Activated CD4-positive, alpha-beta T cell treated with anti-CD3 and anti-CD28 coated beads for 1 hour (primary cell): ENCODE results near the gene KRT75.
"Not testable (repeated sequence)": the region's sequence is repeated elsewhere in the genome, so short reads cannot be mapped to it uniquely, and the experiment has no call there.

Source experiments
- DNase-seq: peaks from one replicate; pipeline ENCODE4 v3.0.0-alpha.2; 2020

KRT75 gene

DNA sequence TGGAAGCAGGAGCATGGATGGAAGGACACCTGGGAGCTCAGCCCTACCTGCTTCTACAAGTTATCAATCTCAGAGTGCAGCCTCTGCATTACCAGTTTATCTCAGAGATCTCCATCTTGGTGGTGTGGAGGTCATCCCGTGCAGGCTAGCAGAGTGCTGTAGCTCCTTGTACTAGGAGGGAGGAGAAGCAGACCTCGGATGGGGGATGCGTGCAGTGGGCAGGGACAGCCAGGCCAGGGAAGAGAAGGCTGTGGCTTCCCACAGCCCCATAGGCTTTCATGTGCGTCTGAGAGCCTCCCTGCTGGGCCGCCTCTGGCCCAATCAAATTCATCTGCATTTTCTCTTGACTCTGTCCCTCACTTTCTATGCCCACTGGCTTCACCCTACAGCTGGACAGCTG is 19.2 kb downstream of the KRT75 start:
- no peak for DNase-seq

DNA sequence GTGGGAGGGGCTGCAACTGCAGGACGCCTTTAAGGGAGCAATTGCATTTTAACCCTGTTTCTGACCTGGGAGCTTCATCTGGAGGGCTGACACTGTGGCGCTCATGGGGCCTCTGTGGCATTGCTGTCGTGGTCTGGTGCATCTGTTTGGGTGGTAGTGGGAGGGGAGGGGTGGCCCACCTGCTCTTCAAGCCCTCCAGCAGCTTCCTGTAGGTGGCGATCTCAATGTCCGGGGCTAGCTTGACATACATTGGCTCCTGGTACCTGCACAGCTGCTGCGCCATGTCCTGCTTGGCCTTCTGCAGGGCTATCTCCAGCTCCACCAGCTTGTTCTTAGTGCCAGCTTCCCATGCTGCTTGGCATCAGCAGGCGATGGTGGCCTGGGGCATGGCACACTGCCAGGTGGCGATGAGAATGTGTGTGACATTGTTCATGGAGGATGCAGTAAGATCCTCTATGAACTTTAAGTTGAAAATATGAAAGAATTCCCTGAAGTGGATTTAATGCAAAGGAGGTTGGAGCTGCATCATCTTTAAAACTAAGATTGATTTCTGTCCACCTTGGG is 20.3 kb downstream of the KRT75 start:
- no peak for DNase-seq

- DNase-seq = no peak
These were observed 21.0 kb downstream of the KRT75 start for GRCh38 chr12:52413202-52413601.

- DNase-seq = no peak
These were observed 22.4 kb downstream of the KRT75 start for GRCh38 chr12:52411815-52412214.

DNA sequence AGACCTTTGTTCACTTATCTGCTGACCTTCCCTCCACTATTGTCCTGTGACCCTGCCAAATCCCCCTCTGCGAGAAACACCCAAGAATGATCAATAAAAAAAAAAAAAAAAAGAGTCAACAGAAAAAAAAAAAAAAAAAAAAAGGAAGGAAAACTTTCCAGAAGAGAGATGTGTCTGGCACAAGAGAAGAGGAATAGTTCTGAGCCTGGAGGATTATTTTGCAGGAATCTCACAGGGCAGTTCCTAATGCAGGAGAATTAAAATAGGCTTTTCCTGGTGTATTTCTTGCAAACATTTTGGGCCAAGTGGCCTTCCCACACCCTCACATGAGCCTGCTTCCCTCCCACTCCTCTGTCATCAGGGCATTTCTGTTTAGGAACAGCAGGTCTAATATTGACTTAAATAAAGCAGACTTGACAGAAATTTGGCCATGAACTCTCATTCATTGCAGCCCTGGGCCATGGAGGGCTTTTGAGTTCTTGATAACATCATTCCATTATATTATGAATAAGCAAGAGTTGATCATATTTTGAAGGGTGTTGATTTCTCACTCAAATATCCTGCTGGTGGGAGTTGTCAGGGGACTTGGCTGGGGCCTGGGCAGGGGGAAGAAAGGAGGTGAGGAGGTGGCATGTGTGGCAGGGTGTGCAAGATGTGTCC is 23.5 kb downstream of the KRT75 start:
- not testable (repeated sequence) for DNase-seq

DNA sequence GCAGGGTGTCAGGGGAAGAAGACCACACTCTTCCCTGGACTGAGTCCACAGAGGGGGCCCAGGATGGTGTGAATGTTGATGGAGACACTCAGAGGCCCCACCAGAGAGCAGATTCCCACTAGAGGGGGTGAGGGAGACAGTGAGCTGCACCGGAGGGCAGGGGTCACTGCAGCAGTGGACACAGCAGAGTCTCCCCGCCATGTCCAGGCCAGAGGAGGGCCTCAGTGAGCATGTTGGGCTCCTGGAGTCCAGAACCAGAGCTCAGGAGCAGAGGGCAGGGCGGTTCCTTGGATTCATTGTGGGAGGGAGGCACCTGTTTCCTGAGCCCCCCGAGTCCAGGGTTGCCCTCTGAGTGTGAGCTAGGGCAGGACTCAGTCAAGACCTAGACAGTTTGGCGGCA is 26.3 kb downstream of the KRT75 start:
- no peak for DNase-seq

DNA sequence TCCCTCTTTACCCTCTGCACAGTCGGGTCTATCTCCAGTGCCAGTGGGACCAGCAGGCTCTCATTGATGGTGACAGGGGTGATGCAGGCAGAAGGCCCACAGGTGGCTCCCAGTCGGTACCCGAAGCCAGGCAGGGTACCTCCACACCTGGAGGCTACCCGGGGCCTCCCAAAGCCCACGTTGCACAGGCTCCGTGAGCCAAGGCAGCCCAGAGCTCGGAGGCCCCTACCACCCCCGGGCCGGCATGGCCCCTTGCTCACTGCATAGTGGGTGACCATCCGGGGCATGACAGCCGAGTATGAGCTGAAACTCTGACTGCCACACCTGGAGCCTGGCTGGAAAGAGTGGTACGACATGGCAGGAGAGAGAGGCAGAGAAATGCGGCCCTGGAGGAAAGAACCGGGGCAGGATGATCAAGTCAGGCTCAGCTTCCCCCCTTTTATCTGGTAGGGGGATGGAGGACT is 28.2 kb downstream of the KRT75 start, which contains the start of gene KRT82:
Gene KRT82, minus strand, starts transcription at position 414 of the 464 bp plus-strand sequence. Its CDS starts 58 bp downstream, at position 356.
- DNase-seq = no peak

GRCh38 chr12:52404951-52405350 is 29.2 kb downstream of the KRT75 start:
- no peak for DNase-seq

DNA sequence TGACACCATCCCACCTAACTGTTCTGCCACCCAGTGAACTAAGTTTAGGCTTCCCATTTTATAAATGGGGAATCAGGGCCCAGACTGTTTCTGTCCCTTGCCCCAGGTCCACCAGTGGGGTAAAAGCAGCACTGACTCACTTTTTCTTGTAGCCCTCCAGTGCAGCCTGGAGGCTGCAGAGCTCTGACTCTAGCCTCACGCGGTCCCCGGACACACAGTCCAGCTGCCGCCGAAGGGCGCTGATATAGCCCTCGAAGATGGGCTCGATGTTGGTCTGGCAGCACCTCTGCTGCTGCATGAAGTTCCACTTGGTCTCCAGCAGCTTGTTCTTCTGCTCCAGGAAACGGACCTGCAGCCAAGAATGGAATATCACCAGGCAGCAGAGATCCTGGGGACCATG is 30.6 kb downstream of the KRT75 start:
- DNase-seq = no peak

- DNase-seq = no peak
These were observed 31.2 kb downstream of the KRT75 start for GRCh38 chr12:52402873-52403540.

DNA sequence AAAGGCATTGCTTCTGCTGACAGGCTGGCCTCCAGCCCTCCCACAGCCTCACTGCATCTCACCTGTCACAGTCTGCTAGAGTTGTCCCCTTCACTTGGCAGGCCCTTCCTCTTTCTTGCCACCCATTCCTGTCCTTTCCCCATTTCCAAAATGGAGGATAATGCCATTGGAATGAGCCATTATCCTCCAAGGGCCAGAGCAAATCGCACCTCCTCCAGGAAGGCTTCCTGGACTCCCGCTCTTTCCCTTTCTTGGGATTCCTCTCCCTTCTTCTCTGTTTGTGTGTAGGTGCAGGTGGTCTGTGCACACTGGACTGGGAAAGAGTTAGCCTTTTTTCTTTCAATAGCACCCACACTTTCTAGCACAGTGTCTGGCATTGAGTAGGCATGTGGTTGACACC is 31.8 kb downstream of the KRT75 start:
- no peak for DNase-seq

DNA sequence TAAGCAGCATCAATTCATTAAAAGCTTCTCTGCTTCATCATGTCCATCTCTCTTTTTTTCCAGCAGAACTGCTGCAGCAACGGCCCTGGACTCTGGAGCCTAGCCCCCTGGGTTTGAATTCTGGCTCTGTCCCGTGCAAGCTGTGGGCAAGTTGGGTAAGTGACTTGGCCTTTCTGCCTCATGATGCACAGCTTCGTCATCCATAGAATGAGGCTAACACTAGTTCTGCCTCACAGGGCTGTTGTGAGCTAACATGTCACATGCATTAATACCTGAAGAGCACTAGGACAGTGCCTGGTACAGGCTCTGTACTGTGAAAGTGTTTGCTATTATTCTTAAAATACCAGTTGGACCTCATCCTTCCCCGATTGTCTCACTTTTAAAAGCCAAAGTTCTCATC is 32.2 kb downstream of the KRT75 start:
- no peak for DNase-seq

DNA sequence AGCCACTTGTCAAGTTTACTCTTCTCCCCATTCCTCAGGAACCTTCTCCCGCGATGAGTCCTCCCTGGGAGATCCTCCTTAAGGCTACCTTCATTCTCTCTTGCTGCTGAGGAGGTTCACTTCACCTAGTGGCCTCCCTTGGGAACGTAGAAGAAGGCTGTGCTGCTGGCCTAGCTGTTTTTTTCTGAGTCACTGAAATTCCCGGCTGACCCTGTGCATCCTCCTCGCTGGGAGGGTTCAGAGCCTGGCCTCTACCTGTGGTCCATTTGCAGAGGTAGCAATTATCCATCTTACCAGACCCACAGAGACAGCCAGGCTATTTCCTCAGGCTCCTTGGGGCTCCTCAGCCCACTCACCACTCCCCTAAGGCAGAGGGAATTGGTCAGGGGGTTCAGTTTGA is 32.6 kb downstream of the KRT75 start:
- DNase-seq = no peak

GRCh38 chr12:52400906-52401305 is 33.3 kb downstream of the KRT75 start:
- no peak for DNase-seq

GRCh38 chr12:52399756-52400155 is 34.4 kb downstream of the KRT75 start:
- no peak for DNase-seq

- no peak for DNase-seq
These were observed 36.0 kb downstream of the KRT75 start for GRCh38 chr12:52398176-52398575.

DNA sequence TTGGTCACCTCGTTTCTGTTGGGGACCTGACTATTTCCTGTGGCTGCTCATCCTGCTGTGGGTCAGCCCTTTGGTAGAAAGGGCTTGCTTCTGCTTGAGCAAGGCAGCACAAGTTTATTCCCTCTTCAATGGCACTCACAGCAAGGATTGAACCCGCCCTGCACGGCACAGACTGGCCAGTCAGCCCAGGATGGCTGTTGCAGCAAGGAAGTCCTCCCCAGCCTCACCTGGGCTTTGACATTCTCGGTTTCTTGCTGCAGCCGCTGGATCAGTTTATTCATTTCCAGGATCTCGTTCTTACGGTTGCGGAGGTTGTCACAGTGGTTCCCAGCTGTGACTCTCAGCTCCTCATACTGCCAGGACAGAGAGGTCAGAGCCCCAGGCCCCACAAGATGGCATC is 37.5 kb downstream of the KRT75 start:
- no peak for DNase-seq

DNA sequence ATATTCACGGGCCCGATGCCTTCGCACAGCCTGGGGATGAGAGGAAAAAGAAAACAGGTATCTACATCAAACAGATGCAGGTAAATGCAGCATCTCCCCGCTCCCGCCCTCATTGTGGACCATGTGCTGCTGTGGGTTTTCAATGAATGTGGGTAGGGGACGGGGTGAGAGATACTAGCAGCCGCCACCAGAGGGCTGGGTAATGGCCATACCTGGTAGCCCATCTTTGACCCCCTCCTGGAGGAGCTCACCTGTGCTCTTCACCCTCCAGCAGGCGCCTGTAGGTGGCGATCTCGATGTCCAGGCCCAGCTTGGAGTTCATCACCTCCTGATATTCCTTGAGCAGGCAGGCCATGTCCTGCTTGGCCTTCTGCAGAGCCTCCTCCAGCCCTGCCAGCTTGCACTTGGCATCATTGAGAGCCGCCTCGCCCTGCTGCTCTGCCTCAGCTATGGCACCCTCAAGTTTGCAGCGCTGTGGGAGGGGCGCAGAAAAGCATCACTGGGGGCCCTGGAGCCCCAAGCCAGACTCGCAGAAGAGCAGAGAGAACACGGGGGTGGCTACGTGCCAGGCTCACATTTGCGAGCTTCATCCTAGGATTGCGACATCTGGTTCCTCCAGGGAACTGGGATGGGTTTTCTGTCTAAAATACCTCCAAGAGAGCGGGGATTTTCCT is 38.3 kb downstream of the KRT75 start:
- no peak for DNase-seq

- DNase-seq = no peak
These were observed 39.2 kb downstream of the KRT75 start for GRCh38 chr12:52394836-52395405.

DNA sequence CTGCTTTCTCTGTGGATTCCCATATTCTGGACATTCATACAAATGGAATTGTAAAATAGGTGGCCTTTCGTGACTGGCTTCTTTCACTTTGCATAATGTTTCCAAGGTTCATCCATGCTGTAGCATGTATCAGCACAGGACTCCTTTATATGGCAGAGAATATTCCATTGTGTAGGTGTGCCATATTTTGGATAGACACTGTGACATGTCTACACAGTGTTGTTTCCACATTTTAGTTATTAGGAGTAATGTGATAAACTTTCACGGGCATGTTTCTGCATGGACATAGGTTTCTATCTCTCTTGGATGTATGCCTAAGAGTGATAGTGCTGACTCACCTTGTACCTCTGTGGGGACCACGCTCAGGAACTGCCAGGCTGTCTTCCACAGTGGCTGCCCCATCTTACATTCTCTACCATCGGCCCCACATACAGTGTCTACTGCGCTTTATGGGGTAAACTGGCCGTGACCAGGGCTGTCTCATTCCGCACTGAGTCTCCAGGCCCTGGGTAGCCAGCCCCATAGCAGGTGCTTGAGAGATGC is 41.6 kb downstream of the KRT75 start:
- DNase-seq = no peak

DNA sequence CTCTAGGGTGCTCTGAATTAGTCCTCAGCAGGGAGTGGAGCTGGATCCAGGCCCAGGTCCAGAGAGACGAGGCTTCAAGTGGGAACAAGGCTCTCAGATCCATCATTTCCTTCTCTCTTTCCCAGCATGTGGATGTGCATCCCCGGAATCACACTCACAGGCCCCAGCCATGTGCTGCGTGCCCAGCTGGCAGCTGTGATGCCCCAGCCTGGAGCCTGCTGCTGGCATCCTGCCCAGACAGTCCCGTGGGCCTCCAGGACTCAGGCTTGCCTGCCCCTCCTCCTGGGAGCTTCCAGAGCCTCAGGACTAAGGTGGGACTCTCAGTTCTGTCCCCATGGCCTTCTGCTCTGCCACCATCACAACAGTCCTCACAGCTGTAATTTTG is 42.6 kb downstream of the KRT75 start:
- no peak for DNase-seq

- DNase-seq = no peak
These were observed 43.2 kb downstream of the KRT75 start for GRCh38 chr12:52390739-52391617.
